Measurements from ENCODE around the gene PROK1.
"Not testable (repeated sequence)": the region's sequence is repeated elsewhere in the genome, so short reads cannot be mapped to it uniquely, and the experiment has no call there.

Gene PROK1

GRCh38 chr1:110434946-110435345 lies 16.0 kb upstream of the PROK1 start:
- H3K27ac ChIP-seq = no peak overlapping the region
- TF ChIP-seq, protein P1, sequence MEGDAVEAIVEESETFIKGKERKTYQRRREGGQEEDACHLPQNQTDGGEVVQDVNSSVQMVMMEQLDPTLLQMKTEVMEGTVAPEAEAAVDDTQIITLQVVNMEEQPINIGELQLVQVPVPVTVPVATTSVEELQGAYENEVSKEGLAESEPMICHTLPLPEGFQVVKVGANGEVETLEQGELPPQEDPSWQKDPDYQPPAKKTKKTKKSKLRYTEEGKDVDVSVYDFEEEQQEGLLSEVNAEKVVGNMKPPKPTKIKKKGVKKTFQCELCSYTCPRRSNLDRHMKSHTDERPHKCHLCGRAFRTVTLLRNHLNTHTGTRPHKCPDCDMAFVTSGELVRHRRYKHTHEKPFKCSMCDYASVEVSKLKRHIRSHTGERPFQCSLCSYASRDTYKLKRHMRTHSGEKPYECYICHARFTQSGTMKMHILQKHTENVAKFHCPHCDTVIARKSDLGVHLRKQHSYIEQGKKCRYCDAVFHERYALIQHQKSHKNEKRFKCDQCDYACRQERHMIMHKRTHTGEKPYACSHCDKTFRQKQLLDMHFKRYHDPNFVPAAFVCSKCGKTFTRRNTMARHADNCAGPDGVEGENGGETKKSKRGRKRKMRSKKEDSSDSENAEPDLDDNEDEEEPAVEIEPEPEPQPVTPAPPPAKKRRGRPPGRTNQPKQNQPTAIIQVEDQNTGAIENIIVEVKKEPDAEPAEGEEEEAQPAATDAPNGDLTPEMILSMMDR (conservative IDR thresholded peaks at IDR 0.05) = no peak

- no peak overlapping the region for H3K27ac ChIP-seq
- TF ChIP-seq, protein P1 (conservative IDR thresholded peaks at IDR 0.05) = no peak
These were observed 14.3 kb upstream of the PROK1 start for GRCh38 chr1:110436635-110437034.

- H3K27ac ChIP-seq = not testable (repeated sequence)
These were observed 13.2 kb upstream of the PROK1 start for GRCh38 chr1:110437645-110438299.

DNA sequence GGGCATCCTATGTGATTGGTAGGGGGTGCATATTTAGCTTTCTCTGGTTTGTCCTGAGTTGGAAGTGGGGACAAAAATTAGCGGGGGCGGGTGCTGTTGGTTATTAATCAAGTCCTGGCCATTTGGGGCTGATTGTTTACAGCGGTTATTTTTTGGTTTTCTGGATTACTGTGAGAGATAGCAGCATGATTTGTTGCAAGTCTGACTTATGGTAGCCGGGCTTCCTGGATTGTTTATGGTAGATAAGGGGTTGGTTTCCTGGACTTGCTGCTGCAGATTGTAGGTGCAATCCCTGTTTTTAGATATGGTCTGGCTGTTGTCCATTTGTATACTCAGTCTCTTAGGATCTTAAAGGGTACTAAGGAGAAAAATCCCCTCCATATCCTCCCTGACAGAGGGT lies 12.1 kb upstream of the PROK1 start:
- TF ChIP-seq, protein P1 (conservative IDR thresholded peaks at IDR 0.05) = no peak
- H3K27ac ChIP-seq = no peak overlapping the region

DNA sequence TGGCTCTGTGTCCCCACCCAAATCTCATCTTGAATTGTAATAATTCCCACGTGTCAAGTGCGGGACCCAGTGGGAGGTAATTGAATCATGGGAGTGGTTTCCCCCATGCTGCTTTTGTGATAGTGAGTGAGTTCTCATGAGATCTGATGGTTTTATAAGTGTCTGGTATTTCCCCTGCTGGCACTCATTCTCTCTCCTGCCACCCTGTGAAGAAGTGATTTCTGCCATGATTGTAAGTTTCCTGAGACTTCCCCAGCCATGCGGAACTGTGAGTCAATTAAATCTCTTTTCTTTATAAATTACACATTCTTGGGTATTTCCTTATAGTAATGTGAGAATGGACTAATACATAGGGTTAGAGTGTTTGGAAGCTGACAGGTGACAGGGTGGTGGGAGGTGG lies 11.1 kb upstream of the PROK1 start:
- H3K27ac ChIP-seq = not testable (repeated sequence)

DNA sequence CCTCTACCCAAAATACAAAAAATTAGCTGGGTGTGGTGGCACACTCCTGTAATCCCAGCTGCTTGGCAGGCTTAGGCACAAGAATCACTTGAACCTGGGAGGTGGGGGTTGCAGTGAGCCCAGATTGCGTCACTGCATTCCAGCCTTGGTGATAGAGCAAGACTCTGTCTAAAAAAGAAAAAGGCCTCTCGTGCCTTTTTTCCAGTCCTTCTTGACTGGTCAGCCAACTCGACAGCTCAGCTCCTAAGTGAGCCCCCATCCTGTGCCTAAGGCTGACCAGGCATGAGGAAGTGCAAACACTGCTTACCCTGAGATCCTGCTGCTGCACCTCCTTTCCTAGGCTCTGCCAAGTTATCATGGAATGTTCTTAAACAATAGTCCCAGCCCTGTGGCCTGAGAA lies 10.1 kb upstream of the PROK1 start:
- no peak overlapping the region for H3K27ac ChIP-seq
- TF ChIP-seq, protein P1 (conservative IDR thresholded peaks at IDR 0.05) = no peak

DNA sequence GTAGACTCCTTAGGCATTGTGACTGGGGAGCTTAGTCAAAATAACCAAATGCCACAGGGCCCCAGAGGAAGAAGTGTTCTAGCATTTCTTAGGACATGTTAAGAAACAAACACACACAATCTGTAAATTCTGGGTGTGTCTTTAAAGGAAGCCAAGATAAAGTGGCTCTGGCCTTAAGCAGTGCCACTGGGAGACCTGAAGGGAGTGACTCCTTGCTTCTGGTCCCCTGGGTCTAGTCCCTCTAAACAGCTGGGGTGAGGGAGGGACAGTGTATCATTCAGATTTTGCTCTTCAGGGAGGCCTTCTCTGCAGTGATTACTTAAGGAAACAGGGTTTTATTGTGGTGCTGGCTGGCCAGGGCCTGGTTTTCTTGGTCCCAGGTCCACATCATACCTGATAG lies 9.1 kb upstream of the PROK1 start:
- TF ChIP-seq, protein P1 (conservative IDR thresholded peaks at IDR 0.05) = no peak
- no peak overlapping the region for H3K27ac ChIP-seq

DNA sequence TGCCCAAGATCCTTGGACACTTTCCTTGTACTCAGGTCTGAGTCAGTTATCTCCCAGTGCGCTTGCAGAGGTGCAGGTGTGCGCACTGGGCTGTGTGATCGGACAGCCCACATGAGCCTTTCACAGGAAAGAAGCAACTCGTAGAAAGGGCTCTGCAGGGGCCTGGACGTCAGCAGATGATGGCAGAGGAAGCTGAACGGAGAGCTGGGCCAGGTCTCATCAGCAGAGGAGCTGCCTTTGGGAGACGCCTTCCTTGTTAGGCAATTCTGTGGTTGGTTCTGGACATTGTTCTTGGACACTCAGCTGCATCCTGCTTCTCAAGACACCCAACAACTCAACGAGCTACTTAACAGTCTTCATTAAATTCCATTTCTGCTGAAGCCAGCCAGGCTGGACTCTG lies 7.5 kb upstream of the PROK1 start:
- TF ChIP-seq, protein P1 (conservative IDR thresholded peaks at IDR 0.05) = no peak
- no peak overlapping the region for H3K27ac ChIP-seq

DNA sequence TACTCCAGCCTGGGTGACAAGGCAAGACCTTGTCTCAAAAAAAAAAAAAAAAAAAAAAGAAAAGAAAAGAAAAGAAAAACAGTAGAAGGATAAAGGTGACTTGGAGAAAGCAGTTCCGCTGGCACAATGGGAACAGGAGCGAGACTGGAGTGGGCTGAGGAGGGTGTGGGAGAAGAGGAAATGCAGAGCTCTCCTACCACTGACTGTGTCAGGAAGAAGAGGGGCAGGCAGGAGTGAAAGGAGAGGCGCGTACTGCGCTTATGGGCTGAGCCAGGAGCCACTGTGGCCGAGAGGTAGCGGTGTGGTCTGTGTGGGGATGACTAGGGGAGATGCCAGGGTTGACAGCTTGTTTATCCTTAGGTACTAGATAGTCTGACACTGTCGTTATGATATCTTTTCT lies 6.4 kb upstream of the PROK1 start:
- TF ChIP-seq, protein P1 (conservative IDR thresholded peaks at IDR 0.05) = no peak
- H3K27ac ChIP-seq = no peak overlapping the region

Measured in VCaP (cell line).